ENCODE measurements around the gene MRPS34.

MRPS34 gene

DNA sequence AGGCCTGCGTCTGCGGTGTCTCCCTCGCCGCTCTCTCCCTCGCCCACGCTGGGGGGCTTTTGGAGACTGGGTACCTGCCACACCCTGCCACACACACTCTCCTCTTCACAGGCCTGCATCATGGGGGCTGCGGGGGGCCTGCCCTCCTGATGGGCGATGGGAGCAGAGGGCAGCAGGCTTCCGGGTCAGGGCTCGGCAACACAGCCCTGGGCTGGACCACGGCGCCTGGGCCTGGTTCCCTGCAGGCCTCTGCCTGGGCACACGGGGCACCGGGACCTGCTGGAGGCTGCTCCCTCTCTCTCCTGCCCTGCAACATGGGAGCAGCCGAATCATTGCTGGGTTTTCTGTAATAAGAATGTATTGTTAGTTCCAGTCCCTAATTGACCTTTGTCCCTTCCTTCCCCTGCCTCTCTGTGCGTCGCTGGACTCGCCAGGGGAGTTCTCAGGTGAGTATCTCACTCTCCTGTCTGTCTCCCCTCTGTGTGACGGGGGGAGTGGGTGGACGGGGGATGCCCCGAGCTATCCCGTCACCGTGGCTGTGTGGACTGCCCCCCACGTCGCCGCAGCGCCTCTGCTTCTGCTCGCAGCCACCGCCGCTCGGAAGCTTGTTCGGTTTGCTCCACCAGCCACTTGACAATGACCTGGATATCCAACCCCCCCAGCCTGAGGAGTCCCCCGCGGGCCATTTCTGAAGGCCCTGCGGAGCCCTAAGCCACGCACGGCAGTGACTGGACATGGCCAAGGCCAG lies 15.0 kb downstream of the MRPS34 start:
- H3K9ac ChIP-seq (ENCODE audit: low read depth, low read length): no peak overlapping the region
- H4K20me1 ChIP-seq (ENCODE audit: insufficient read depth, low read length): peaks cover under 1% of the 10 kb centered on the region; the same call in 1 of the 2 replicates
- no peak overlapping the region for H3K27ac ChIP-seq (ENCODE audit: low read length)
- H3K4me2 ChIP-seq (ENCODE audit: insufficient read depth, low read length): no peak overlapping the region
- H3K4me3 ChIP-seq (ENCODE audit: low read depth in 1 of 2, low read length in 2 of 2): no peak overlapping the region
- ATAC-seq (ENCODE audit: insufficient read depth, low read depth) (no peak), DNase-seq (no peak)
- no peaks in the 10 kb centered on the region for H3K4me1 ChIP-seq (ENCODE audit: insufficient read depth, low read length)
- no peaks in the 10 kb centered on the region for H3K27me3 ChIP-seq (ENCODE audit: insufficient read depth, low read length, poor library complexity)
- H3K79me2 ChIP-seq (ENCODE audit: insufficient read depth, low read length): no peaks in the 10 kb centered on the region
- peaks cover 58% of the 10 kb centered on the region for H3K36me3 ChIP-seq (ENCODE audit: insufficient read depth, low read length)
- no peak overlapping the region for H2AFZ ChIP-seq (ENCODE audit: low read depth, low read length)
- TF ChIP-seq EZH2 (IDR thresholded peaks at IDR 0.05; ENCODE audit: borderline replicate concordance, low read depth, low read length, severe bottlenecking): no peak
- TF ChIP-seq, protein P1, sequence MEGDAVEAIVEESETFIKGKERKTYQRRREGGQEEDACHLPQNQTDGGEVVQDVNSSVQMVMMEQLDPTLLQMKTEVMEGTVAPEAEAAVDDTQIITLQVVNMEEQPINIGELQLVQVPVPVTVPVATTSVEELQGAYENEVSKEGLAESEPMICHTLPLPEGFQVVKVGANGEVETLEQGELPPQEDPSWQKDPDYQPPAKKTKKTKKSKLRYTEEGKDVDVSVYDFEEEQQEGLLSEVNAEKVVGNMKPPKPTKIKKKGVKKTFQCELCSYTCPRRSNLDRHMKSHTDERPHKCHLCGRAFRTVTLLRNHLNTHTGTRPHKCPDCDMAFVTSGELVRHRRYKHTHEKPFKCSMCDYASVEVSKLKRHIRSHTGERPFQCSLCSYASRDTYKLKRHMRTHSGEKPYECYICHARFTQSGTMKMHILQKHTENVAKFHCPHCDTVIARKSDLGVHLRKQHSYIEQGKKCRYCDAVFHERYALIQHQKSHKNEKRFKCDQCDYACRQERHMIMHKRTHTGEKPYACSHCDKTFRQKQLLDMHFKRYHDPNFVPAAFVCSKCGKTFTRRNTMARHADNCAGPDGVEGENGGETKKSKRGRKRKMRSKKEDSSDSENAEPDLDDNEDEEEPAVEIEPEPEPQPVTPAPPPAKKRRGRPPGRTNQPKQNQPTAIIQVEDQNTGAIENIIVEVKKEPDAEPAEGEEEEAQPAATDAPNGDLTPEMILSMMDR (IDR thresholded peaks at IDR 0.05; ENCODE audit: borderline replicate concordance, extremely low read depth, low read length, poor library complexity, severe bottlenecking): no peak
- H3K9me3 ChIP-seq (ENCODE audit: insufficient read depth, low read length, severe bottlenecking): no peaks in the 10 kb centered on the region

GRCh38 chr16:1754204-1754603 lies 18.7 kb downstream of the MRPS34 start:
- Histone ChIP-seq H2AFZ (ENCODE audit: low read depth, low read length) (no peak overlapping the region), H3K4me1 (ENCODE audit: insufficient read depth, low read length) (no peaks in the 10 kb centered on the region), H3K9me3 (ENCODE audit: insufficient read depth, low read length, severe bottlenecking) (no peaks in the 10 kb centered on the region), H4K20me1 (ENCODE audit: insufficient read depth, low read length) (peaks cover 4% of the 10 kb centered on the region; the same call in 1 of the 2 replicates), H3K36me3 (ENCODE audit: insufficient read depth, low read length) (peaks cover 53% of the 10 kb centered on the region), H3K27me3 (ENCODE audit: insufficient read depth, low read length, poor library complexity) (no peaks in the 10 kb centered on the region), H3K79me2 (ENCODE audit: insufficient read depth, low read length) (no peaks in the 10 kb centered on the region), H3K9ac (ENCODE audit: low read depth, low read length) (no peak overlapping the region), H3K27ac (ENCODE audit: low read length) (no peak overlapping the region), H3K4me2 (ENCODE audit: insufficient read depth, low read length) (no peak overlapping the region), H3K4me3 (ENCODE audit: low read depth in 1 of 2, low read length in 2 of 2) (no peak overlapping the region)
- no peak for TF ChIP-seq EZH2 (IDR thresholded peaks at IDR 0.05; ENCODE audit: borderline replicate concordance, low read depth, low read length, severe bottlenecking)
- TF ChIP-seq, protein P1 (IDR thresholded peaks at IDR 0.05; ENCODE audit: borderline replicate concordance, extremely low read depth, low read length, poor library complexity, severe bottlenecking): no peak
- ATAC-seq (ENCODE audit: insufficient read depth, low read depth) (no peak), DNase-seq (no peak)

GRCh38 chr16:1752853-1753252 lies 20.1 kb downstream of the MRPS34 start:
- Histone ChIP-seq H4K20me1 (ENCODE audit: insufficient read depth, low read length) (peaks cover 4% of the 10 kb centered on the region; the same call in 1 of the 2 replicates), H3K4me2 (ENCODE audit: insufficient read depth, low read length) (no peak overlapping the region), H3K27ac (ENCODE audit: low read length) (no peak overlapping the region), H3K79me2 (ENCODE audit: insufficient read depth, low read length) (no peaks in the 10 kb centered on the region), H3K9ac (ENCODE audit: low read depth, low read length) (no peak overlapping the region), H3K27me3 (ENCODE audit: insufficient read depth, low read length, poor library complexity) (no peaks in the 10 kb centered on the region), H3K9me3 (ENCODE audit: insufficient read depth, low read length, severe bottlenecking) (no peaks in the 10 kb centered on the region), H3K36me3 (ENCODE audit: insufficient read depth, low read length) (peaks cover 60% of the 10 kb centered on the region), H2AFZ (ENCODE audit: low read depth, low read length) (no peak overlapping the region), H3K4me1 (ENCODE audit: insufficient read depth, low read length) (no peaks in the 10 kb centered on the region), H3K4me3 (ENCODE audit: low read depth in 1 of 2, low read length in 2 of 2) (no peak overlapping the region)
- TF ChIP-seq, protein P1 (IDR thresholded peaks at IDR 0.05; ENCODE audit: borderline replicate concordance, extremely low read depth, low read length, poor library complexity, severe bottlenecking): no peak
- TF ChIP-seq EZH2 (IDR thresholded peaks at IDR 0.05; ENCODE audit: borderline replicate concordance, low read depth, low read length, severe bottlenecking): no peak
- DNase-seq (no peak), ATAC-seq (ENCODE audit: insufficient read depth, low read depth) (no peak)
